ENCODE measurements around the gene NCOA1.

GRCh38 chr2:24482251-24482971 is 8.6 kb upstream of the NCOA1 start:
- no peak for TF ChIP-seq POLR2A (IDR thresholded peaks at IDR 0.05)
- TF ChIP-seq, protein P1, sequence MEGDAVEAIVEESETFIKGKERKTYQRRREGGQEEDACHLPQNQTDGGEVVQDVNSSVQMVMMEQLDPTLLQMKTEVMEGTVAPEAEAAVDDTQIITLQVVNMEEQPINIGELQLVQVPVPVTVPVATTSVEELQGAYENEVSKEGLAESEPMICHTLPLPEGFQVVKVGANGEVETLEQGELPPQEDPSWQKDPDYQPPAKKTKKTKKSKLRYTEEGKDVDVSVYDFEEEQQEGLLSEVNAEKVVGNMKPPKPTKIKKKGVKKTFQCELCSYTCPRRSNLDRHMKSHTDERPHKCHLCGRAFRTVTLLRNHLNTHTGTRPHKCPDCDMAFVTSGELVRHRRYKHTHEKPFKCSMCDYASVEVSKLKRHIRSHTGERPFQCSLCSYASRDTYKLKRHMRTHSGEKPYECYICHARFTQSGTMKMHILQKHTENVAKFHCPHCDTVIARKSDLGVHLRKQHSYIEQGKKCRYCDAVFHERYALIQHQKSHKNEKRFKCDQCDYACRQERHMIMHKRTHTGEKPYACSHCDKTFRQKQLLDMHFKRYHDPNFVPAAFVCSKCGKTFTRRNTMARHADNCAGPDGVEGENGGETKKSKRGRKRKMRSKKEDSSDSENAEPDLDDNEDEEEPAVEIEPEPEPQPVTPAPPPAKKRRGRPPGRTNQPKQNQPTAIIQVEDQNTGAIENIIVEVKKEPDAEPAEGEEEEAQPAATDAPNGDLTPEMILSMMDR (IDR thresholded peaks at IDR 0.05) = no peak
